Activated CD8-positive, alpha-beta memory T cell treated with anti-CD3 and anti-CD28 coated beads, Interleukin-2, amount 10 ng/mL, durations not matched to agents 7 days and 5 days (primary cell): ENCODE results near the gene ADAM11. TPM values are rescaled to one million over a fixed set of nuclear protein-coding genes. Genes with fewer than 3 reads are reported as not detected.
A peak's percentile ranks its signal among the peaks of the same experiment; 100 is the strongest.

ENCODE experiments used
- ATAC-seq: fragments of 150-1000 bp; cut with Tn5 transposase; one replicate; pipeline ENCODE4 v1.10.0; 2021; ENCODE audit warnings: moderate library complexity
- CTCF ChIA-PET: fragments of 350-600 bp; sonication (Branson Sonifier 250); formaldehyde crosslinking; loops from one replicate; lab custom pipeline; 2021; ENCODE audit warnings: antibody characterized with exemption; lab: Charles Lee
- DNase-seq: peaks from one replicate; pipeline ENCODE4 v3.0.0-alpha.2; 2020
- H3K27ac Mint-ChIP-seq: one replicate; pipeline ENCODE4 v1.8.0; 2021; ENCODE audit warnings: mild to moderate bottlenecking, mixed read lengths
- H3K27me3 Mint-ChIP-seq: one replicate; pipeline ENCODE4 v1.8.0; 2021; ENCODE audit warnings: mixed read lengths
- H3K36me3 Mint-ChIP-seq: one replicate; pipeline ENCODE4 v1.8.0; 2021; ENCODE audit warnings: mild to moderate bottlenecking, mixed read lengths
- H3K4me1 Mint-ChIP-seq: one replicate; pipeline ENCODE4 v1.8.0; 2021; ENCODE audit warnings: mixed read lengths
- H3K4me3 Mint-ChIP-seq: one replicate; pipeline ENCODE4 v1.8.0; 2021; ENCODE audit warnings: mild to moderate bottlenecking, moderate library complexity, mixed read lengths
- H3K9me3 Mint-ChIP-seq: one replicate; pipeline ENCODE4 v1.8.0; 2022; ENCODE audit warnings: low read depth, mixed read lengths
- total RNA-seq, 2 experiments: library from RNA; stranded (reverse); gene quantifications; one replicate each; pipeline ENCODE4 v1.2.3, GENCODE V29; 2021

The ADAM11 gene
- total RNA-seq, 2 experiments from 2014 or later = 0.35 to 0.50 TPM

GRCh38 chr17:44760474-44761308 lies 1.9 kb downstream of the ADAM11 start:
- H3K27me3 Mint-ChIP-seq = peaks cover 28% of the 10 kb centered on the region
- CTCF ChIA-PET = interaction anchor here (1.4 to 1.5 kb wide), 2 partner anchors 14 to 19 kb away, joined by 3 to 5 read pairs; no protein-coding TSS in a partner anchor
- no peak overlapping the region for H3K4me3 Mint-ChIP-seq
- H3K9me3 Mint-ChIP-seq = no peaks in the 10 kb centered on the region
- no peaks in the 10 kb centered on the region for H3K4me1 Mint-ChIP-seq
- no peak overlapping the region for H3K27ac Mint-ChIP-seq
- DNase-seq (no peak), ATAC-seq (no peak)
- H3K36me3 Mint-ChIP-seq = no peaks in the 10 kb centered on the region

DNA sequence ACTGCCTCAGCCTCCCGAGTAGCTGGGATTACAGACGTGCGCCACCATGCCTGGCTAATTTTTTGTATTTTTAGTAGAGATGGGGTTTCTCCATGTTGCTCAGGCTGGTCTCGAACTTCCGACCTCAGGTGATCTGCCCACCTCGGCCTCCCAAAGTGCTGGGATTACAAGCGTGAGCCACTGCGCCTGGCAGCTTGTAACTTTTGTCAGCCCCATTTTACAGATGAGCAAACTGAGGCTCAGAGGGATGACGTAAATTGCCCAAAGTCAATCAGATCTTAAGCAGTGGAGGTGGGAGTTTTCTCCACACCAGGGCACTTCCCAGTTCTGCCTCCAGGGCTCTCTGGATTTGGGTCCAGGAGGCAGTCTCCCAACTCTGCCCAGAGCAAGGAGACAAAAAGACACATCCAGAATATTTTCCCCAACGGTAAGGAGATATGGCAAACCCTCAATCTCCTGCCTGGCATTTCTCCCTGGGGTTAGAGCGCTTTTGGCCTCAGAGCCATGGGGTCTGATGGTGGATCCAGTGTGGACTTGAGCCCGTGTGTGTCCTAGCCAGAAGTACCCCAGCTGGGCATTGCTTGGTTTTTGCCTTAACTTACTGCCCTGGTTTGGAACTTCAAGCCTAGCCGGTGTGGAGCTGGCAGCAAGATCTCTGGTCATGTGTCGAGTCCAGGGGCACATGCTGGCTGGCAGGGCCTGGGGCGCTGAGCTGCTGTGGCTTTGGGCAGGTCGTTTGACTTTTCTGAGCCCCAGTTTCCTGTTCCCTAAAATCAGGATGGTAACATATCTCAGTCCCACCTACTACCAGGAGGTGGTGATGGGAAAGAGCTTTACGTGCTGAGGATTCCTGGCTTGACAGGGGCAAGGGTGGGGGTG lies 3.4 kb downstream of the ADAM11 start:
- Mint-ChIP-seq H3K4me1 (no peaks in the 10 kb centered on the region), H3K27me3 (peaks cover 31% of the 10 kb centered on the region), H3K27ac (no peak overlapping the region), H3K4me3 (no peak overlapping the region), H3K9me3 (no peaks in the 10 kb centered on the region), H3K36me3 (no peaks in the 10 kb centered on the region)
- ATAC-seq (no peak), DNase-seq (no peak)
- CTCF ChIA-PET = no interaction called here

DNA sequence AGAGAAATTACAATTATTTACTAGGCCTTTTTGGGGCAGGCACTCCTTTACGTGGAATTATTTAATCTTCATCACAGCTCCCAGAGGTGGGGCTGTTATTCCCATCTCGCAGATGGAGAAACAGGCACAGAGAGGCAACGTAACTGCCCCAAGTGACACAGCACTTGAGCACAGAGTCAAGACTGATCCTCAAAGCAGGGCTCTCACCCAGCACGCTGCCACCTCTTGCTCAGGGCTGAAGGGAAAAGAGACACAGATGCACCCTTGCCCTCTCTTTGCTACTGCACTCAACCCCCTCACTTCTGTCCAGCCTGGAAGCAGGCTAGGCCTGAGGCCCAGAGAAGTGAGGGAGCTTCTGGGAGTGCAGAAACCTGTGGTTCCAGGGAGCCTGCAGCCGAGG lies 4.4 kb downstream of the ADAM11 start:
- CTCF ChIA-PET = interaction anchor here (1.5 kb wide), 1 partner anchor 12 kb away, joined by 6 read pairs; no protein-coding TSS in a partner anchor
- Mint-ChIP-seq H3K9me3 (no peaks in the 10 kb centered on the region), H3K27ac (no peak overlapping the region), H3K36me3 (no peaks in the 10 kb centered on the region), H3K27me3 (peaks cover 21% of the 10 kb centered on the region), H3K4me1 (peaks cover 6% of the 10 kb centered on the region), H3K4me3 (no peak overlapping the region)
- no peak for DNase-seq
- no peak for ATAC-seq

- Mint-ChIP-seq H3K27ac (no peak overlapping the region), H3K36me3 (no peaks in the 10 kb centered on the region), H3K27me3 (peaks cover 12% of the 10 kb centered on the region), H3K9me3 (no peaks in the 10 kb centered on the region), H3K4me1 (peaks cover 13% of the 10 kb centered on the region), H3K4me3 (no peak overlapping the region)
- DNase-seq (no peak), ATAC-seq (no peak)
- CTCF ChIA-PET = interaction anchor here (0.6 kb wide), 2 partner anchors 49 to 77 kb away, joined by 3 read pairs; no protein-coding TSS in a partner anchor
Measured at GRCh38 chr17:44765965-44766364, 7.2 kb downstream of the ADAM11 start.

GRCh38 chr17:44766409-44767038 lies 7.7 kb downstream of the ADAM11 start:
- Mint-ChIP-seq H3K4me1 (peaks cover 13% of the 10 kb centered on the region), H3K36me3 (no peaks in the 10 kb centered on the region), H3K27ac (no peak overlapping the region), H3K9me3 (no peaks in the 10 kb centered on the region), H3K4me3 (no peak overlapping the region), H3K27me3 (peaks cover 6% of the 10 kb centered on the region)
- ATAC-seq (no peak), DNase-seq (no peak)
- CTCF ChIA-PET = no interaction called here

GRCh38 chr17:44767493-44767892 lies 8.7 kb downstream of the ADAM11 start:
- ATAC-seq = no peak
- CTCF ChIA-PET = interaction anchor here (0.9 kb wide), 1 partner anchor 12 kb away, joined by 3 read pairs; no protein-coding TSS in a partner anchor
- Mint-ChIP-seq H3K4me1 (peaks cover 13% of the 10 kb centered on the region), H3K4me3 (no peak overlapping the region), H3K27ac (no peak overlapping the region), H3K9me3 (no peaks in the 10 kb centered on the region), H3K27me3 (peaks cover 6% of the 10 kb centered on the region), H3K36me3 (no peaks in the 10 kb centered on the region)
- no peak for DNase-seq

- CTCF ChIA-PET = interaction anchor here (0.9 to 1.1 kb wide), 2 partner anchors 10 kb away, joined by 3 to 5 read pairs; no protein-coding TSS in a partner anchor
- DNase-seq = peak; percentile 52
- no peaks in the 10 kb centered on the region for H3K36me3 Mint-ChIP-seq
Measured at GRCh38 chr17:44768505-44769142, 9.8 kb downstream of the ADAM11 start.

GRCh38 chr17:44769230-44769629 lies 10.4 kb downstream of the ADAM11 start:
- no peak overlapping the region for H3K4me3 Mint-ChIP-seq
- DNase-seq (no peak), ATAC-seq (no peak)
- H3K36me3 Mint-ChIP-seq = no peaks in the 10 kb centered on the region
- peaks cover 13% of the 10 kb centered on the region for H3K4me1 Mint-ChIP-seq
- H3K27me3 Mint-ChIP-seq = peaks cover 6% of the 10 kb centered on the region
- H3K27ac Mint-ChIP-seq = no peak overlapping the region
- CTCF ChIA-PET = interaction anchor here (1.1 kb wide), 2 partner anchors 9 to 10 kb away, joined by 3 to 5 read pairs; partner anchors contain the start of gene ADAM11
- no peaks in the 10 kb centered on the region for H3K9me3 Mint-ChIP-seq

More at GRCh38 chr17:44768505-44769142, 9.8 kb downstream of the ADAM11 start:
- Mint-ChIP-seq H3K27me3 (peaks cover 6% of the 10 kb centered on the region), H3K9me3 (no peaks in the 10 kb centered on the region), H3K4me3 (no peak overlapping the region), H3K4me1 (peaks cover 13% of the 10 kb centered on the region), H3K27ac (peak overlapping the region; percentile 4)
- ATAC-seq = peak; percentile 57

DNA sequence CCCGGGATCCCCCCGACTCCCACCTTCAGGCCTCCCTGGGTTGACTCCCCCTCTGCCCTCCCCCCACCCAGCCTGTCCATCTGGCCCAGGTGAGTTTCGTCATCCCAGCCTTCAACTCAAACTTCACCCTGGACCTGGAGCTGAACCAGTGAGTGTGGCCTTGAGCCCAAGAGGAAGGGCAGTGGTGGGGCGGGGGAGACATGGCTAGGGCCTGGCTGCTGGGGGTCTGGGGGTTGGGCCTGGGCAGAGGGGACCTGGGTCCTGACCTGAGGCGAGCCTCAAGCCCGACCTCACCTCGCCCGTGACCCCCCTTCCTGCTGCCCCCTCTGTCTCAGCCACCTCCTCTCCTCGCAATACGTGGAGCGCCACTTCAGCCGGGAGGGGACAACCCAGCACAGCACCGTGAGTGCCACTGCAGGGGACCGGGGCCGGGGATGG lies 10.9 kb downstream of the ADAM11 start:
- H3K36me3 Mint-ChIP-seq = no peaks in the 10 kb centered on the region
- H3K9me3 Mint-ChIP-seq = no peaks in the 10 kb centered on the region
- CTCF ChIA-PET = interaction anchor here (1.1 to 1.9 kb wide), 3 partner anchors 9 to 109 kb away, joined by 3 to 6 read pairs (median 5); partner anchors contain the start of gene ADAM11
- H3K27me3 Mint-ChIP-seq = peaks cover 6% of the 10 kb centered on the region
- peaks cover 14% of the 10 kb centered on the region for H3K4me1 Mint-ChIP-seq
- no peak overlapping the region for H3K4me3 Mint-ChIP-seq
- no peak for ATAC-seq
- H3K27ac Mint-ChIP-seq = no peak overlapping the region
- no peak for DNase-seq

DNA sequence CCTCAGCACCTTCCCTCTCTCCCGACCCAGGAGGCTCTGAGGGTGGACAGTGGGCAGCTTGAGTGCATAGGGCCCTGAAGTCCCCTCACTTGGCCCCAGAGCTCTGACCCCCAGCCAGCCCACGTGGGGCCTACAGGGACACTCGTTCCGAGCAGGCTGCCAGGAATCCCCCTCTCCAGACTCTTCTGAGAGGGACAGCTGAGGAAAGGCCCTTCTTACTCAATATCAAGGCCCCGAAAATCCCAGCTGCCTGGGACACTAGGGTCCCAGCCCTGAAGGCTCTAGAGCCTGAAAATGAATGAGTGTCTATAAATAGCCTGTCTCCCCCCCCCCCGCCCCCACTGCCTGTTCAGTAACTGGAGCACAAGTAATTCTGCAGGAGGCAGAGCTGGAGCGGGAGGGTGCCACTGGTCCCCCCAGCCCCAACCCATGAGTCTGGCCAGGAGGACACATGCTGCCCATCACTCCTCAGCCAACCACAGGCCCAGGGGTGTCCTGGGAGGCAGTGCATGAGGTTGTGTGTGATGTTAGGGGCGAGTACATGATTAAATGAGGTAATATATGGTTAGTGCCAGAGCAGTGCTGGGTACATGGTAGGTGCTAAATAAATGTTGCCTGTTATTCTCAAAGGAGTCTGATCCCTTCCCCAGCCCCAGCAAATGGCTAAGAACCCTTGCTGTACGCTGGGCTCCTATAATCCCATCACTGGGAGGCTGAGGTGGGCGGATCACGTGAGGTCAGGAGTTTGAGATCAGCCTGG lies 11.6 kb downstream of the ADAM11 start:
- peaks cover 18% of the 10 kb centered on the region for H3K4me1 Mint-ChIP-seq
- peaks cover 6% of the 10 kb centered on the region for H3K27me3 Mint-ChIP-seq
- H3K9me3 Mint-ChIP-seq = no peaks in the 10 kb centered on the region
- no peak for DNase-seq
- no peak overlapping the region for H3K27ac Mint-ChIP-seq
- no peak overlapping the region for H3K4me3 Mint-ChIP-seq
- H3K36me3 Mint-ChIP-seq = no peaks in the 10 kb centered on the region
- CTCF ChIA-PET = interaction anchor here (0.7 to 11.3 kb wide), 4 partner anchors 11 to 455 kb away, joined by 3 to 186 read pairs (median 4); partner anchors contain the start of gene ADAM11
- ATAC-seq = no peak

DNA sequence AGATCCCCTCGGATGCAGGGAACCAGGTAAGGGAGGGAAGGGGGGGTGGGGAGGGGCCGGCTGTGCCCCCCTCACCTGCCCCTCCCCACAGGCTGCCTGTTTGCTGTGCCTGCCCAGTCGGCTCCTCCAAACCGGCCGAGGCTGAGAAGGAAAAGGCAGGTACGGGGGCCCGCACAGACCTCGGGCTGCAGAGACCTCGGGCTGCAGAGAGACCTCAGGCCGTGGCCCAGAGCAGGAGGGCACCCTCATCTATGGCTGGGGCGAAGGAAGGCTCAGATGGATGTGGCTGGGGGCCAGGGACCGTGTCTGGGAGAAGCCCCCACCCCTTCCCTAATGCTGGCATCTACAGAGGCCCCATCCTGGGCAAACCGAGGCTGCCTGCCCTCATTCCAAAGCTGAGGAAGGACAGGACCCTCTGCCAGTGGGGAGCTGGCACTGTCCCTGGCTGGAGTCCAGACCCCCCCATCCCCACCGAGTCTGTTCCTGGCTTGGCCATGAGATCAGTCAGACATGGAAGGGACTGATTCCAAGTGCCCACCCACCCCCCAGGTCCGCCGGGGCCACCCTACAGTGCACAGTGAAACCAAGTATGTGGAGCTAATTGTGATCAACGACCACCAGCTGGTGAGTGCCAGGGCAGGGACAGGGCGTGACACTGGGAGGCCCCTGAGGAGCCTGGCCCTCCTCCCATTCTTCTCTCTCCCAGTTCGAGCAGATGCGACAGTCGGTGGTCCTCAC lies 13.7 kb downstream of the ADAM11 start:
- no peak overlapping the region for H3K4me3 Mint-ChIP-seq
- CTCF ChIA-PET = interaction anchor here (0.7 to 11.3 kb wide), 3 partner anchors 30 to 239 kb away, joined by 3 to 186 read pairs (median 3); no protein-coding TSS in a partner anchor
- ATAC-seq (no peak), DNase-seq (no peak)
- H3K27me3 Mint-ChIP-seq = peaks cover 7% of the 10 kb centered on the region
- H3K36me3 Mint-ChIP-seq = no peaks in the 10 kb centered on the region
- no peak overlapping the region for H3K27ac Mint-ChIP-seq
- H3K4me1 Mint-ChIP-seq = peaks cover 21% of the 10 kb centered on the region
- H3K9me3 Mint-ChIP-seq = no peaks in the 10 kb centered on the region
